ENCODE results near the gene RANGAP1.

The RANGAP1 gene

GRCh38 chr22:41197038-41197972 lies 88.7 kb downstream of the RANGAP1 start:
- peak; percentile 91 for DNase-seq (ENCODE audit: low spot score)

Data from left forelimb (tissue), 1 donor.